LoVo (cell line): ENCODE measurements around the gene HAPSTR1.
"Not testable (repeated sequence)": the region's sequence is repeated elsewhere in the genome, so short reads cannot be mapped to it uniquely, and the experiment has no call there.

Source experiments
- DNase-seq: peaks from one replicate; pipeline ENCODE4 v3.0.0-alpha.2; 2016; ENCODE audit warnings: low spot score

HAPSTR1 gene, protein sequence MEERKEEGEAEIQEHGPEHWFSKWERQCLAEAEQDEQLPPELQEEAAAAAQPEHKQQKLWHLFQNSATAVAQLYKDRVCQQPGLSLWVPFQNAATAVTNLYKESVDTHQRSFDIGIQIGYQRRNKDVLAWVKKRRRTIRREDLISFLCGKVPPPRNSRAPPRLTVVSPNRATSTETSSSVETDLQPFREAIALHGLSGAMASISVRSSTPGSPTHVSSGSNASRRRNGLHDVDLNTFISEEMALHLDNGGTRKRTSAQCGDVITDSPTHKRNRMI

GRCh38 chr16:9090960-9091866 is at the start of gene HAPSTR1:
TSS of gene HAPSTR1 (plus strand) at chr16:9091644. CDS start at chr16:9092045, 401 bp downstream.
- peak; percentile 99 for DNase-seq

- DNase-seq: no peak
Observed at GRCh38 chr16:9042533-9042932, 48.9 kb upstream of the HAPSTR1 start.

GRCh38 chr16:9042964-9043680 is 48.3 kb upstream of the HAPSTR1 start:
- no peak for DNase-seq

GRCh38 chr16:9045562-9045961 is 45.9 kb upstream of the HAPSTR1 start:
- DNase-seq: not testable (repeated sequence)

- DNase-seq: no peak
Observed at GRCh38 chr16:9046667-9047055, 44.8 kb upstream of the HAPSTR1 start.

GRCh38 chr16:9047689-9048301 is 43.6 kb upstream of the HAPSTR1 start:
- DNase-seq: peak; percentile 95

DNA sequence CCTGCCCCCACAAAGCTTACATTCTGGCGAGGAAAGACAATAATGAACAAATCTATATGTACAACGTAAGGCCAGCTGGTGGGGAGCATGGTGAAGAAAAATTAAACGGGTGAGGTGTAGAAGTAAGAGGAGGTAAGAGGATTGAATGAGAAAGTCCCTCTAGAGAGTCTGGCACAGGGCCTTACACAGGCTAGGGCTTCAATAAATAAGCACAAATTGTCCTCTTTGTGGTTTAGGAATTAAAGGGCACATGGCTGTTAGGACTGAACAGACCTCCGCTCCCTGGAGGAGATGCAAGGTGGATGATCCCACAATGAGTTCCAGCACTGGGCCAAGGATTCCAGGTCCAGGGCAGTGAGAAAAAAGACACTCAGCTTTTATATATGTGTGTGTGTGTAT is 43.1 kb upstream of the HAPSTR1 start:
- DNase-seq: no peak

GRCh38 chr16:9049241-9049640 is 42.2 kb upstream of the HAPSTR1 start:
- no peak for DNase-seq

- no peak for DNase-seq
Observed at GRCh38 chr16:9050102-9050830, 41.2 kb upstream of the HAPSTR1 start.

DNA sequence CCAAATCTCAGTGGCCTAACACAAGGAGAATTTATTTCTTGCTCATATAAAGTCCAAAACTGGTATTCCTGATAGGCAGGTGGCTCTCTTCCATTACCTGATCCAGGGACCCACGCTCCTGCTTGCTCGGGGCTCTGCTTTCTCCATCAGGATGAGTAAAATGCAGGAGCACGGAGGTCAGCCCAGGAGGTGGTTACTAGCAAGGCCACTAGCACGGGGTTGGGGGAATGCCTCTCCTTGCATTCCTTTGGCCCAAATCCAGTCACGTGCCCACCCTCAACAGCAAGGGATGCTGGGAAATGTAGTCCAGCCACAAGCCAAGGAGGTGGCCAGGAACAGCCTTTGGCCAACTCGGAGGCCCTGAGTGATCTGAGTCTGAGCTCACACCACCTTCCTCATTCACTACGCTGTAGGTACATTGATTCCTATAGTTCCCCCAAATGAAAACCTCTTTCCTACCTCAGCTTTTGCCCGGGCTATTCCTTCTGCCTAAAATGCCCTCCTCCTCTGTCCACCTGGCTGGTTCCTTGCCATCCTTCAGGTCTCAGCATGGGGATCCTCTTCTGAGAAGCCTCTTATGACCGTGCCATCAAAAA is 38.3 kb upstream of the HAPSTR1 start:
- DNase-seq: peak; percentile 48

GRCh38 chr16:9054460-9054859 is 37.0 kb upstream of the HAPSTR1 start:
- no peak for DNase-seq

DNA sequence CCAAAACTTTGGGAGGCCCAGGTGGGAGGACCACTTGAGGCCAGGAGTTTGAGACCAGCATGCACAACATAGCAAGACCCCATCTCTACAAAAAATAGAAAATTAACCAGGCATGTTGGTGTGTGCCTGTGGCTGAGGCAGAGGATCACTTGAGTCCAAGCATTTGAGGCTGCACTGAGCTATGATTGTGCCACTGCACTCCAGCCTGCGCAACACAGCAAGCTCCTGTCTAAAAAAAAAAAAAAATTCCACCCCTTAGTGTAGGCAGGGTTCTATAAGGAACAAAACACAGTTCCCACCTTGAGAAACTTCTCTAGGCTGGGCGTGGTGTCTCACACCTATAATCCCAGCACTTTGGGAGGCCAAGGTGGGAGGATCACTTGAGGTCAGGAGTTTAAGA is 36.3 kb upstream of the HAPSTR1 start:
- no peak for DNase-seq

- DNase-seq: no peak
Observed at GRCh38 chr16:9055661-9056060, 35.8 kb upstream of the HAPSTR1 start.

- no peak for DNase-seq
Observed at GRCh38 chr16:9056061-9056460, 35.4 kb upstream of the HAPSTR1 start.

- DNase-seq: no peak
Observed at GRCh38 chr16:9058211-9058610, 33.2 kb upstream of the HAPSTR1 start.

- DNase-seq: no peak
Observed at GRCh38 chr16:9060225-9060624, 31.2 kb upstream of the HAPSTR1 start.

GRCh38 chr16:9061358-9061813 is 30.1 kb upstream of the HAPSTR1 start:
- no peak for DNase-seq

GRCh38 chr16:9062301-9062700 is 29.1 kb upstream of the HAPSTR1 start:
- DNase-seq: no peak

DNA sequence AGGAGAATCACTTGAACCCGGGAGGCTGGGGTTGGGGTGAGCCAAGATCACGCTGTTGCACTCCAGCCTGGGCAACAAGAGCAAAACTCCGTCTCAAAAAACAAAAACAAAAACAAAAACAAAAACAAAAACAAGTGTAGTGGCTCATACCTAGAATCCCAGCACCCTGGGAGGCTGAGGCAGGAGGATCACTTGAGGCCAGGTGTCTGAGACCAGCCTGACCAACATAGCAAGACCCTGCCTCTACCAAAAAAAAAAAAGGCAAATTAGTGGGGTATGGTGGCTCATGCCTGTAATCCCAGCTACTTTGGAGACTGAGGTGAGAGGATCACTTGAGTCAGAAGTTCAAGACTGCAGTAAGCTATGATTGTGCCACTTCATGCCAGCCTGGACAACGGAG is 26.4 kb upstream of the HAPSTR1 start:
- DNase-seq: no peak

DNA sequence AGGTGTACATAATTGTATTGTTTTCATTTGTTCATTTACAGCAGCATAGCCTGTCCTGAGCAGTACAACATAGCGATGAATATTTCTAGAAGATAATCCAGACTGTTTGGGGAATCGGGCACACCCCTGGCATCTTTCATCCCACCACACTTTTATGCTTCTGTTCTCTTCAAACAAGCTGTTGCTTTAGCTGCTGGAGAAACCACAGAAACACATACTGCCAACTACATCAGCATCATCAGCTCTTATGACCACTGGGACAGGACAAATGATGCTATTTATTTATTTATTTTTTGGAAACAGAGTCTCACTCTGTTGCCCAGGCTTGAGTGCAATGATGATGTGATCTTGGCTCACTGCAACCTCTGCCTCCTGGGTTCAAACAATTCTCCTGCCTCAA is 22.6 kb upstream of the HAPSTR1 start:
- no peak for DNase-seq

GRCh38 chr16:9070254-9070653 is 21.2 kb upstream of the HAPSTR1 start:
- no peak for DNase-seq
